ENCODE measurements around the gene DRICH1. TPM values are rescaled to one million over a fixed set of nuclear protein-coding genes. Genes with fewer than 3 reads are reported as not detected.

DRICH1 gene
- polyA plus RNA-seq, 2 of the 4 experiments (the other 2 are of a cell fraction): 0.58 to 0.85 TPM

GRCh38 chr22:23570681-23571080 lies 61.4 kb downstream of the DRICH1 start:
- ChIA-PET POLR2A (no interaction called here), CTCF (interaction anchor here (0.9 kb wide), 1 partner anchor 21 kb away, joined by 3 read pairs; no protein-coding TSS in a partner anchor)
- H3K27ac ChIP-seq: no peak overlapping the region
- no peaks in the 10 kb centered on the region for H3K9me3 ChIP-seq
- ATAC-seq (no peak), FAIRE-seq (no peak), DNase-seq (ENCODE audit: low read depth in 1 of 2, low spot score in 1 of 2) (no peak)
- no peak overlapping the region for H3K4me2 ChIP-seq
- H3K4me3 ChIP-seq: no peak overlapping the region
- 78% methylated on average over 6 of the region's 8 CpGs for WGBS (ENCODE audit: missing lambda C conversion rate)
- H3K4me1 ChIP-seq: no peaks in the 10 kb centered on the region; the same call in 2 of the 3 replicates
- TF ChIP-seq HOXB5 (CRISPR knock-in tag; IDR thresholded peaks at IDR 0.05) (no peak), NFE2L2 (conservative IDR thresholded peaks at IDR 0.05; ENCODE audit: low read length) (no peak), NPAS2 (CRISPR knock-in tag; IDR thresholded peaks at IDR 0.05; ENCODE audit: borderline replicate concordance) (no peak), RAD21 (conservative IDR thresholded peaks at IDR 0.05 in 1 of 2, IDR thresholded peaks at IDR 0.05 in 1 of 2) (no peak), FOSL2 (IDR thresholded peaks at IDR 0.05) (no peak), FOSL2 (CRISPR knock-in tag; IDR thresholded peaks at IDR 0.05) (no peak), SMC3 (IDR thresholded peaks at IDR 0.05) (no peak), MAZ (IDR thresholded peaks at IDR 0.05; ENCODE audit: borderline replicate concordance, low read depth, low read length) (no peak), RNF2 (IDR thresholded peaks at IDR 0.05; ENCODE audit: borderline replicate concordance, low read depth) (no peak), CHD4 (IDR thresholded peaks at IDR 0.05; ENCODE audit: borderline replicate concordance) (no peak), JUN (IDR thresholded peaks at IDR 0.05) (no peak), HOXA7 (CRISPR knock-in tag; IDR thresholded peaks at IDR 0.05) (no peak), BHLHE40 (IDR thresholded peaks at IDR 0.05; ENCODE audit: low read depth, low read length) (no peak), HEYL (CRISPR knock-in tag; IDR thresholded peaks at IDR 0.05) (no peak), HOXB13 (CRISPR knock-in tag; IDR thresholded peaks at IDR 0.05; ENCODE audit: low read depth) (no peak)
- TF ChIP-seq, protein P1, sequence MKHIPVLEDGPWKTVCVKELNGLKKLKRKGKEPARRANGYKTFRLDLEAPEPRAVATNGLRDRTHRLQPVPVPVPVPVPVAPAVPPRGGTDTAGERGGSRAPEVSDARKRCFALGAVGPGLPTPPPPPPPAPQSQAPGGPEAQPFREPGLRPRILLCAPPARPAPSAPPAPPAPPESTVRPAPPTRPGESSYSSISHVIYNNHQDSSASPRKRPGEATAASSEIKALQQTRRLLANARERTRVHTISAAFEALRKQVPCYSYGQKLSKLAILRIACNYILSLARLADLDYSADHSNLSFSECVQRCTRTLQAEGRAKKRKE (CRISPR knock-in tag; IDR thresholded peaks at IDR 0.05; ENCODE audit: low read depth): no peak
- TF ChIP-seq, protein P2, sequence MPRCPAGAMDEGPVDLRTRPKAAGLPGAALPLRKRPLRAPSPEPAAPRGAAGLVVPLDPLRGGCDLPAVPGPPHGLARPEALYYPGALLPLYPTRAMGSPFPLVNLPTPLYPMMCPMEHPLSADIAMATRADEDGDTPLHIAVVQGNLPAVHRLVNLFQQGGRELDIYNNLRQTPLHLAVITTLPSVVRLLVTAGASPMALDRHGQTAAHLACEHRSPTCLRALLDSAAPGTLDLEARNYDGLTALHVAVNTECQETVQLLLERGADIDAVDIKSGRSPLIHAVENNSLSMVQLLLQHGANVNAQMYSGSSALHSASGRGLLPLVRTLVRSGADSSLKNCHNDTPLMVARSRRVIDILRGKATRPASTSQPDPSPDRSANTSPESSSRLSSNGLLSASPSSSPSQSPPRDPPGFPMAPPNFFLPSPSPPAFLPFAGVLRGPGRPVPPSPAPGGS (IDR thresholded peaks at IDR 0.05): no peak

DNA sequence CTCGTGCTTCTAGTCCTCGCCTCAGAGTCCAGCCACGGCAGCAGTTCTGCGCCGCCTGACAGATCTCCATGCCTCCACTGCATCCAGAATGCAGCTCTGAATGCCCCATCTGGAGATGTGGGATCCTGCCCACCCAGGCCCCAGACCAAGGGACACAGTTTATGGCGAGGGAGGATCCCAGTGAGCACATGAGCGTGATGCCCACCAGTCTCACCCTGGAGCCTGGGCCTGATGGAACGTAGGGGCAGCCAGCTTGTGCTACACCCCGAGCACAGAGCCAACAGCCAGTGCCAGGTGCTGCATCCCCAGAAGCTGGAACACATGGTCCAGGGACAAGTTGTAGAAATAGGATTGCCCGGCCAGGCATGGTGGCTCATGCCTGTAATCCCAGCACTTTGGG lies 62.4 kb downstream of the DRICH1 start:
- ChIA-PET CTCF (interaction anchor here (0.9 kb wide), 1 partner anchor 22 kb away, joined by 3 read pairs; no protein-coding TSS in a partner anchor), POLR2A (no interaction called here)
- FAIRE-seq (no peak), ATAC-seq (no peak), DNase-seq (ENCODE audit: low read depth in 1 of 2, low spot score in 1 of 2) (no peak)
- Histone ChIP-seq H3K4me2 (no peak overlapping the region), H3K9me3 (no peaks in the 10 kb centered on the region), H3K4me3 (no peak overlapping the region), H3K27ac (no peak overlapping the region), H3K4me1 (no peaks in the 10 kb centered on the region; the same call in 2 of the 3 replicates)
- TF ChIP-seq ZNF302 (CRISPR knock-in tag; IDR thresholded peaks at IDR 0.05): no peak
- TF ChIP-seq SREBF2 (IDR thresholded peaks at IDR 0.05): no peak
- no peak for TF ChIP-seq CHD4 (IDR thresholded peaks at IDR 0.05; ENCODE audit: borderline replicate concordance)
- no peak for TF ChIP-seq EP300 (IDR thresholded peaks at IDR 0.05)
- no peak for TF ChIP-seq CBX2 (IDR thresholded peaks at IDR 0.05; ENCODE audit: borderline replicate concordance, low read depth)
- no peak for TF ChIP-seq ESRRA (IDR thresholded peaks at IDR 0.05; ENCODE audit: borderline replicate concordance, low read length)
- TF ChIP-seq SMC3 (IDR thresholded peaks at IDR 0.05): no peak
- TF ChIP-seq, protein P3, sequence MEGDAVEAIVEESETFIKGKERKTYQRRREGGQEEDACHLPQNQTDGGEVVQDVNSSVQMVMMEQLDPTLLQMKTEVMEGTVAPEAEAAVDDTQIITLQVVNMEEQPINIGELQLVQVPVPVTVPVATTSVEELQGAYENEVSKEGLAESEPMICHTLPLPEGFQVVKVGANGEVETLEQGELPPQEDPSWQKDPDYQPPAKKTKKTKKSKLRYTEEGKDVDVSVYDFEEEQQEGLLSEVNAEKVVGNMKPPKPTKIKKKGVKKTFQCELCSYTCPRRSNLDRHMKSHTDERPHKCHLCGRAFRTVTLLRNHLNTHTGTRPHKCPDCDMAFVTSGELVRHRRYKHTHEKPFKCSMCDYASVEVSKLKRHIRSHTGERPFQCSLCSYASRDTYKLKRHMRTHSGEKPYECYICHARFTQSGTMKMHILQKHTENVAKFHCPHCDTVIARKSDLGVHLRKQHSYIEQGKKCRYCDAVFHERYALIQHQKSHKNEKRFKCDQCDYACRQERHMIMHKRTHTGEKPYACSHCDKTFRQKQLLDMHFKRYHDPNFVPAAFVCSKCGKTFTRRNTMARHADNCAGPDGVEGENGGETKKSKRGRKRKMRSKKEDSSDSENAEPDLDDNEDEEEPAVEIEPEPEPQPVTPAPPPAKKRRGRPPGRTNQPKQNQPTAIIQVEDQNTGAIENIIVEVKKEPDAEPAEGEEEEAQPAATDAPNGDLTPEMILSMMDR (IDR thresholded peaks at IDR 0.05): no peak
- no peak for TF ChIP-seq BHLHE40 (IDR thresholded peaks at IDR 0.05; ENCODE audit: low read depth, low read length)
- TF ChIP-seq, protein P1 (CRISPR knock-in tag; IDR thresholded peaks at IDR 0.05; ENCODE audit: low read depth): no peak
- no peak for TF ChIP-seq MAFK (IDR thresholded peaks at IDR 0.05; ENCODE audit: partially characterized antibody)
- no peak for TF ChIP-seq EHF (CRISPR knock-in tag; IDR thresholded peaks at IDR 0.05)
- no peak for TF ChIP-seq HOXB5 (CRISPR knock-in tag; IDR thresholded peaks at IDR 0.05)
- TF ChIP-seq E2F6 (IDR thresholded peaks at IDR 0.05; ENCODE audit: borderline replicate concordance, low read depth): no peak
- TF ChIP-seq NR3C1 (IDR thresholded peaks at IDR 0.05): no peak
- TF ChIP-seq HOXB13 (CRISPR knock-in tag; IDR thresholded peaks at IDR 0.05; ENCODE audit: low read depth): no peak
- no peak for TF ChIP-seq PBX3 (IDR thresholded peaks at IDR 0.05)
- WGBS (ENCODE audit: missing lambda C conversion rate): 86% methylated on average over 8 of the region's 10 CpGs
